Mesenchymal stem cell (in vitro differentiated cells and primary cell): ENCODE results near the gene APOL3.
"Not testable (repeated sequence)": the region's sequence is repeated elsewhere in the genome, so short reads cannot be mapped to it uniquely, and the experiment has no call there.

Source experiments
- DNase-seq: peaks from one replicate; pipeline ENCODE4 v3.0.0-alpha.2; 2013
- H2AFZ ChIP-seq: one replicate; pipeline ENCODE4 v1.6.1; 2013; ENCODE audit warnings: low read depth, mild to moderate bottlenecking, control low read depth, inconsistent platforms, low read length, moderate library complexity
- H2AK5ac ChIP-seq: 2 replicates; pipeline ENCODE4 v1.6.1; 2013; ENCODE audit warnings: low read length, moderate library complexity, mild to moderate bottlenecking, inconsistent platforms; ENCODE audit not compliant: severe bottlenecking
- H2BK120ac ChIP-seq: one replicate; pipeline ENCODE4 v1.6.1; 2013; ENCODE audit warnings: low read depth, mild to moderate bottlenecking, inconsistent platforms, low read length, moderate library complexity
- H2BK12ac ChIP-seq, 2 experiments: one replicate each; pipeline ENCODE4 v1.6.1; 2013; ENCODE audit warnings: inconsistent platforms in 2 of 2, low read length in 2 of 2, mild to moderate bottlenecking in 2 of 2, moderate library complexity in 2 of 2, control low read depth in 1 of 2
- H2BK15ac ChIP-seq: one replicate; pipeline ENCODE4 v1.6.1; 2013; ENCODE audit warnings: mild to moderate bottlenecking, low read depth, inconsistent platforms; ENCODE audit not compliant: poor library complexity, severe bottlenecking
- H2BK5ac ChIP-seq: 2 replicates; pipeline ENCODE4 v1.6.1; 2013; ENCODE audit warnings: low read depth, mild to moderate bottlenecking, low read length, control low read depth, inconsistent platforms; ENCODE audit not compliant: poor library complexity, severe bottlenecking
- H3K14ac ChIP-seq, 2 experiments: one replicate each; pipeline ENCODE4 v1.6.1; 2013; ENCODE audit warnings: inconsistent platforms in 2 of 2, low read length in 2 of 2, control low read depth in 1 of 2, mild to moderate bottlenecking in 1 of 2, moderate library complexity in 1 of 2
- H3K18ac ChIP-seq, 2 experiments: one replicate each; pipeline ENCODE4 v1.6.1; 2013; ENCODE audit warnings: inconsistent platforms in 2 of 2, low read length in 2 of 2, control low read depth in 1 of 2, low read depth in 1 of 2, mild to moderate bottlenecking in 1 of 2
- H3K23ac ChIP-seq, 2 experiments: one replicate each; pipeline ENCODE4 v1.6.1; 2013; ENCODE audit warnings: inconsistent platforms in 2 of 2, low read length in 2 of 2, mild to moderate bottlenecking in 2 of 2, moderate library complexity in 2 of 2, control low read depth in 1 of 2
- H3K27ac ChIP-seq: 2 replicates; pipeline ENCODE4 v1.5.1; 2013; ENCODE audit warnings: mild to moderate bottlenecking, moderate library complexity, low read length, control low read depth, inconsistent platforms; ENCODE audit not compliant: poor library complexity, severe bottlenecking
- H3K27me3 ChIP-seq, 2 experiments: 2 replicates each; pipeline versions ENCODE4 v1.6.1 to v1.7.0; 2013; ENCODE audit warnings: low read length in 2 of 2, mild to moderate bottlenecking in 2 of 2, moderate library complexity in 2 of 2, control low read depth in 1 of 2, inconsistent platforms in 1 of 2; ENCODE audit not compliant: control insufficient read depth in 1 of 2, insufficient read depth in 1 of 2
- H3K36me3 ChIP-seq, 2 experiments: 2 replicates each; pipeline versions ENCODE4 v1.6.1 to v1.7.0; 2013; ENCODE audit warnings: low read length in 2 of 2, control low read depth in 1 of 2, inconsistent platforms in 1 of 2, low read depth in 1 of 2, mild to moderate bottlenecking in 1 of 2; ENCODE audit not compliant: insufficient read depth in 2 of 2, control insufficient read depth in 1 of 2
- H3K4ac ChIP-seq, 2 experiments: one replicate each; pipeline ENCODE4 v1.6.1; 2013; ENCODE audit warnings: inconsistent platforms in 2 of 2, low read length in 2 of 2, mild to moderate bottlenecking in 2 of 2, moderate library complexity in 2 of 2, control low read depth in 1 of 2, low read depth in 1 of 2
- H3K4me1 ChIP-seq: 2 replicates; pipeline ENCODE4 v1.6.1; 2013; ENCODE audit warnings: low read depth, low read length, control low read depth; ENCODE audit not compliant: control insufficient read depth, insufficient read depth
- H3K4me2 ChIP-seq: 2 replicates; pipeline ENCODE4 v1.6.1; 2013; ENCODE audit warnings: low read length, mild to moderate bottlenecking, inconsistent platforms; ENCODE audit not compliant: poor library complexity, severe bottlenecking
- H3K4me3 ChIP-seq, 2 experiments: 2 replicates each; pipeline versions ENCODE4 v1.5.1 to v1.7.0; 2013; ENCODE audit warnings: low read length in 2 of 2, mild to moderate bottlenecking in 2 of 2, control low read depth in 1 of 2, low read depth in 1 of 2; ENCODE audit not compliant: insufficient read depth in 1 of 2
- H3K79me1 ChIP-seq: replicated peaks from 2 replicates; pipeline ENCODE4 v1.6.1; 2013; ENCODE audit warnings: mild to moderate bottlenecking, control low read depth, low read length, inconsistent platforms; ENCODE audit not compliant: poor library complexity, severe bottlenecking
- H3K9ac ChIP-seq: 2 replicates; pipeline ENCODE4 v1.7.0; 2013; ENCODE audit warnings: mild to moderate bottlenecking, low read length, moderate library complexity
- H3K9me3 ChIP-seq: 2 replicates; pipeline ENCODE4 v1.7.0; 2013; ENCODE audit warnings: mild to moderate bottlenecking, low read length; ENCODE audit not compliant: control insufficient read depth
- H4K8ac ChIP-seq: one replicate; pipeline ENCODE4 v1.6.1; 2013; ENCODE audit warnings: inconsistent platforms, mild to moderate bottlenecking, low read length, moderate library complexity
- H4K91ac ChIP-seq: one replicate; pipeline ENCODE4 v1.6.1; 2013; ENCODE audit warnings: mild to moderate bottlenecking, low read length, inconsistent platforms
- WGBS: methylation state at CpG from one replicate; pipeline ENCODE4 v1.1.7; 2013; ENCODE audit warnings: mixed read lengths; 5-methylcytosine and 5-hydroxymethylcytosine counted together

The APOL3 gene

GRCh38 chr22:36124666-36125065 is 35.9 kb downstream of the APOL3 start:
- DNase-seq: no peak
- peaks cover 4% of the 10 kb centered on the region for H3K4me1 ChIP-seq
- no peaks in the 10 kb centered on the region for H3K9me3 ChIP-seq
- WGBS: 87% methylated on average over 11 of the region's 11 CpGs
- H3K14ac ChIP-seq: no peak overlapping the region
- no peak overlapping the region for H2AK5ac ChIP-seq
- no peak overlapping the region for H3K27ac ChIP-seq
- H3K4me2 ChIP-seq: no peak overlapping the region
- no peak overlapping the region for H3K4ac ChIP-seq
- no peak overlapping the region for H2BK5ac ChIP-seq
- H3K79me1 ChIP-seq: no peaks in the 10 kb centered on the region
- H3K4me3 ChIP-seq: no peak overlapping the region
- no peaks in the 10 kb centered on the region for H3K36me3 ChIP-seq
- no peak overlapping the region for H4K8ac ChIP-seq
- no peak overlapping the region for H3K9ac ChIP-seq
- H2BK120ac ChIP-seq: no peak overlapping the region
- no peak overlapping the region for H2AFZ ChIP-seq
- no peak overlapping the region for H3K18ac ChIP-seq
- peaks cover 17 to 26% of the 10 kb centered on the region in 2 experiments for H3K27me3 ChIP-seq
- H3K23ac ChIP-seq: no peak overlapping the region
- peak overlapping the region in 1 of 2 experiments; percentile 30 for H2BK12ac ChIP-seq
- H2BK15ac ChIP-seq: no peak overlapping the region
- no peak overlapping the region for H4K91ac ChIP-seq

GRCh38 chr22:36123673-36124630 is 36.6 kb downstream of the APOL3 start:
- no peaks in the 10 kb centered on the region for H3K9me3 ChIP-seq
- H4K8ac ChIP-seq: peak overlapping the region; percentile 94
- no peak overlapping the region for H2BK15ac ChIP-seq
- peaks cover 12 to 20% of the 10 kb centered on the region in 2 experiments for H3K27me3 ChIP-seq
- peak overlapping the region; percentile 43 for H4K91ac ChIP-seq
- peak overlapping the region; percentile 40 to 52 for H2BK12ac ChIP-seq
- no peak overlapping the region for H2AK5ac ChIP-seq
- H3K4me1 ChIP-seq: peaks cover 4% of the 10 kb centered on the region
- H3K9ac ChIP-seq: peak overlapping the region; percentile 82
- peak overlapping the region in 1 of 2 experiments; percentile 58 for H3K14ac ChIP-seq
- H3K79me1 ChIP-seq: no peaks in the 10 kb centered on the region
- H3K4me3 ChIP-seq: peak overlapping the region in 1 of 2 experiments; percentile 63
- peak overlapping the region; percentile 80 for H2AFZ ChIP-seq
- H3K23ac ChIP-seq: no peak overlapping the region
- H3K18ac ChIP-seq: peak overlapping the region in 1 of 2 experiments; percentile 86
- WGBS: 43% methylated on average over 50 of the region's 50 CpGs
- DNase-seq: peak; percentile 94
- H3K27ac ChIP-seq: no peak overlapping the region
- no peak overlapping the region for H2BK5ac ChIP-seq
- peak overlapping the region; percentile 69 for H2BK120ac ChIP-seq
- H3K36me3 ChIP-seq: no peaks in the 10 kb centered on the region
- H3K4me2 ChIP-seq: peak overlapping the region; percentile 78
- peak overlapping the region; percentile 35 to 57 for H3K4ac ChIP-seq

- not testable (repeated sequence) for H3K27ac ChIP-seq, H3K4me1 ChIP-seq, H2BK15ac ChIP-seq, H3K9ac ChIP-seq, H3K4me3 ChIP-seq, H2AK5ac ChIP-seq, H3K18ac ChIP-seq, H3K4me2 ChIP-seq, H4K8ac ChIP-seq, H3K14ac ChIP-seq, H2BK12ac ChIP-seq, H3K23ac ChIP-seq, H3K36me3 ChIP-seq, H3K9me3 ChIP-seq, H4K91ac ChIP-seq, H3K27me3 ChIP-seq, H3K4ac ChIP-seq, H2AFZ ChIP-seq, DNase-seq, H2BK120ac ChIP-seq, H3K79me1 ChIP-seq, H2BK5ac ChIP-seq
- 86% methylated on average over 6 of the region's 6 CpGs for WGBS
Measured at GRCh38 chr22:36120621-36121351, 39.8 kb downstream of the APOL3 start.

GRCh38 chr22:36117053-36117554 is 43.5 kb downstream of the APOL3 start:
- Histone ChIP-seq H3K4me2 (no peak overlapping the region), H2AK5ac (no peak overlapping the region), H2BK120ac (no peak overlapping the region), H3K9me3 (no peaks in the 10 kb centered on the region), H3K27me3 (no peaks in the 10 kb centered on the region), H2BK15ac (no peak overlapping the region), H3K36me3 (no peaks in the 10 kb centered on the region), H3K27ac (no peak overlapping the region), H4K8ac (no peak overlapping the region), H2BK5ac (no peak overlapping the region), H3K4ac (no peak overlapping the region), H2BK12ac (no peak overlapping the region), H2AFZ (no peak overlapping the region), H3K14ac (no peak overlapping the region), H4K91ac (no peak overlapping the region), H3K18ac (no peak overlapping the region), H3K9ac (no peak overlapping the region), H3K4me1 (no peaks in the 10 kb centered on the region), H3K79me1 (no peaks in the 10 kb centered on the region), H3K4me3 (no peak overlapping the region), H3K23ac (no peak overlapping the region)
- no peak for DNase-seq
- 94% methylated on average over 9 of the region's 9 CpGs for WGBS
